ENCODE measurements around the gene TLE6.

Gene TLE6

GRCh38 chr19:2945575-2946184, 31.7 kb upstream of the TLE6 start:
- Histone ChIP-seq H3K4me3 (ENCODE audit: low read depth, low read length) (peak overlapping the region; percentile 84), H3K9me3 (no peaks in the 10 kb centered on the region), H3K4me1 (no peaks in the 10 kb centered on the region; the same call in none of the 2 replicates), H3K27me3 (no peaks in the 10 kb centered on the region), H3K36me3 (no peaks in the 10 kb centered on the region)
- TF ChIP-seq, protein P1, sequence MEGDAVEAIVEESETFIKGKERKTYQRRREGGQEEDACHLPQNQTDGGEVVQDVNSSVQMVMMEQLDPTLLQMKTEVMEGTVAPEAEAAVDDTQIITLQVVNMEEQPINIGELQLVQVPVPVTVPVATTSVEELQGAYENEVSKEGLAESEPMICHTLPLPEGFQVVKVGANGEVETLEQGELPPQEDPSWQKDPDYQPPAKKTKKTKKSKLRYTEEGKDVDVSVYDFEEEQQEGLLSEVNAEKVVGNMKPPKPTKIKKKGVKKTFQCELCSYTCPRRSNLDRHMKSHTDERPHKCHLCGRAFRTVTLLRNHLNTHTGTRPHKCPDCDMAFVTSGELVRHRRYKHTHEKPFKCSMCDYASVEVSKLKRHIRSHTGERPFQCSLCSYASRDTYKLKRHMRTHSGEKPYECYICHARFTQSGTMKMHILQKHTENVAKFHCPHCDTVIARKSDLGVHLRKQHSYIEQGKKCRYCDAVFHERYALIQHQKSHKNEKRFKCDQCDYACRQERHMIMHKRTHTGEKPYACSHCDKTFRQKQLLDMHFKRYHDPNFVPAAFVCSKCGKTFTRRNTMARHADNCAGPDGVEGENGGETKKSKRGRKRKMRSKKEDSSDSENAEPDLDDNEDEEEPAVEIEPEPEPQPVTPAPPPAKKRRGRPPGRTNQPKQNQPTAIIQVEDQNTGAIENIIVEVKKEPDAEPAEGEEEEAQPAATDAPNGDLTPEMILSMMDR (IDR thresholded peaks at IDR 0.05; ENCODE audit: low read depth, low read length): no peak
- DNase-seq: no peak

GRCh38 chr19:2949939-2950285, 27.5 kb upstream of the TLE6 start:
- Histone ChIP-seq H3K9me3 (no peaks in the 10 kb centered on the region), H3K4me3 (ENCODE audit: low read depth, low read length) (peak overlapping the region; percentile 85), H3K4me1 (no peaks in the 10 kb centered on the region; the same call in none of the 2 replicates), H3K36me3 (no peaks in the 10 kb centered on the region), H3K27me3 (no peaks in the 10 kb centered on the region)
- peak; percentile 72 for DNase-seq
- TF ChIP-seq, protein P1 (IDR thresholded peaks at IDR 0.05; ENCODE audit: low read depth, low read length): no peak

GRCh38 chr19:2950286-2951124, 26.9 kb upstream of the TLE6 start:
- TF ChIP-seq, protein P1 (IDR thresholded peaks at IDR 0.05; ENCODE audit: low read depth, low read length): no peak
- no peaks in the 10 kb centered on the region for H3K36me3 ChIP-seq

DNA sequence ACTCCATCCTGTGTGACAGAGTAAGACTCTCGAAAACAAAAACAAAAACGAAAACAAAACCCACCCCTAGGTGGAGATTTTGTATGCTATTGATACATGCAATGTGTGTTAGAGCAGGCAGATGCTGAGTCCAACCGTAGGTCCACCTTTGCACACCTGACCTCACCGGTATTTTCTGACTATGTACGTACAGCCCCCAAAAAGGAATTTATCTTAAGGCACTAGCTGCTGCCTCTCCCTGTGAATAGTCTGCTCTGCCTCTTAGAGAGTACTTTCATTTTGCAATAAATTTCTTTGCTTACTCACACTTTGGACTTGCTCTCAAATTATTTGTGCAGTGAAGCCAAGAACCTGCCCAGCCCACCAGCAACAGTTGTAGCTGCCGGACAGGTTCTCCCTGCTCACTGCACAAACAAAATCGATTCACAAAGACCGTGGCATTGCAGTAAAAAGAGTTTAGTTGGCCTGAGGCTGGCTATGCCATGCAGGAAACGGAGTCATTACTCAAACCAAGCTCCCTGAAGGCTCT, 24.3 kb upstream of the TLE6 start:
- DNase-seq: no peak
- Histone ChIP-seq H3K27me3 (no peaks in the 10 kb centered on the region), H3K4me1 (no peaks in the 10 kb centered on the region; the same call in none of the 2 replicates), H3K4me3 (ENCODE audit: low read depth, low read length) (no peak overlapping the region), H3K9me3 (peaks cover 4% of the 10 kb centered on the region; the same call in 1 of the 2 replicates), H3K36me3 (no peaks in the 10 kb centered on the region)
- TF ChIP-seq, protein P1 (IDR thresholded peaks at IDR 0.05; ENCODE audit: low read depth, low read length): no peak

More at GRCh38 chr19:2950286-2951124, 26.9 kb upstream of the TLE6 start:
- Histone ChIP-seq H3K27me3 (no peaks in the 10 kb centered on the region), H3K9me3 (no peaks in the 10 kb centered on the region), H3K4me3 (ENCODE audit: low read depth, low read length) (peak overlapping the region; percentile 85), H3K4me1 (no peaks in the 10 kb centered on the region; the same call in none of the 2 replicates)
- peak; percentile 100 for DNase-seq

DNA sequence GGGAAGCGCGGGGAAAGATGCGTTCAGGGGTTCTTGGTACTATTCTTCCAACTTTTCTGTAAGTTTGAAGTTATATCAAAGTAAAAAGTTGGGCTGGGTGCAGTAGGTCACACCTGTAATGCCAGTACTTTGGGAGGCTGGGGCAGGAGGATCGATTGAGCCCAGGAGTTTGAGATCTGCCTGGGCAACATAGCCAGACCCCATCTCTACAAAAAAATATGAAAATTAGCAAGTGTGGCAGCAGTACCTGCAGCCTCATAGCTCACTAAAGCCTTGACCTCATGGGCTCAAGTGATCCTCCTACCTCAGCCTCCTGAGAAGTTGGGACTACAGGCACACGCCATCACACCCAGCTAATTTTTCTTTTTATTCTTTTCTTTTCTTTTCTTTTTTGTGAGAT, 20.2 kb upstream of the TLE6 start:
- DNase-seq: no peak
- Histone ChIP-seq H3K9me3 (peaks cover 4% of the 10 kb centered on the region; the same call in 1 of the 2 replicates), H3K4me3 (ENCODE audit: low read depth, low read length) (no peak overlapping the region), H3K27me3 (no peaks in the 10 kb centered on the region), H3K36me3 (no peaks in the 10 kb centered on the region), H3K4me1 (no peaks in the 10 kb centered on the region)
- TF ChIP-seq, protein P1 (IDR thresholded peaks at IDR 0.05; ENCODE audit: low read depth, low read length): no peak

All from BE2C (cell line).